ENCODE measurements around the gene PITPNC1.

GRCh38 chr17:67479148-67479547 lies 102.1 kb downstream of the PITPNC1 start:
- TF ChIP-seq, protein P1, sequence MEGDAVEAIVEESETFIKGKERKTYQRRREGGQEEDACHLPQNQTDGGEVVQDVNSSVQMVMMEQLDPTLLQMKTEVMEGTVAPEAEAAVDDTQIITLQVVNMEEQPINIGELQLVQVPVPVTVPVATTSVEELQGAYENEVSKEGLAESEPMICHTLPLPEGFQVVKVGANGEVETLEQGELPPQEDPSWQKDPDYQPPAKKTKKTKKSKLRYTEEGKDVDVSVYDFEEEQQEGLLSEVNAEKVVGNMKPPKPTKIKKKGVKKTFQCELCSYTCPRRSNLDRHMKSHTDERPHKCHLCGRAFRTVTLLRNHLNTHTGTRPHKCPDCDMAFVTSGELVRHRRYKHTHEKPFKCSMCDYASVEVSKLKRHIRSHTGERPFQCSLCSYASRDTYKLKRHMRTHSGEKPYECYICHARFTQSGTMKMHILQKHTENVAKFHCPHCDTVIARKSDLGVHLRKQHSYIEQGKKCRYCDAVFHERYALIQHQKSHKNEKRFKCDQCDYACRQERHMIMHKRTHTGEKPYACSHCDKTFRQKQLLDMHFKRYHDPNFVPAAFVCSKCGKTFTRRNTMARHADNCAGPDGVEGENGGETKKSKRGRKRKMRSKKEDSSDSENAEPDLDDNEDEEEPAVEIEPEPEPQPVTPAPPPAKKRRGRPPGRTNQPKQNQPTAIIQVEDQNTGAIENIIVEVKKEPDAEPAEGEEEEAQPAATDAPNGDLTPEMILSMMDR (IDR thresholded peaks at IDR 0.05), result no peak
- no peak for TF ChIP-seq EZH2 (IDR thresholded peaks at IDR 0.05; ENCODE audit: borderline replicate concordance, insufficient read depth, low read depth, low read length, poor library complexity, severe bottlenecking)
